Glutamatergic neuron (in vitro differentiated cells): Measurements from ENCODE around the gene ARHGEF26. TPM values are rescaled to one million over a fixed set of nuclear protein-coding genes. Genes with fewer than 3 reads are reported as not detected.

Source experiments
- DNase-seq: peaks from one replicate; pipeline ENCODE4 v3.0.0; 2022
- H3K27ac Mint-ChIP-seq: one replicate; pipeline ENCODE4 v1.8.0; 2020; ENCODE audit warnings: mild to moderate bottlenecking, mixed read lengths, inconsistent platforms; ENCODE audit not compliant: unreplicated experiment
- H3K27me3 Mint-ChIP-seq: one replicate; pipeline ENCODE4 v1.8.0; 2020; ENCODE audit warnings: mild to moderate bottlenecking, moderate library complexity, mixed read lengths, inconsistent platforms; ENCODE audit not compliant: unreplicated experiment
- H3K36me3 Mint-ChIP-seq: one replicate; pipeline ENCODE4 v1.8.0; 2020; ENCODE audit warnings: mild to moderate bottlenecking, mixed read lengths, inconsistent platforms; ENCODE audit not compliant: unreplicated experiment
- H3K4me1 Mint-ChIP-seq: one replicate; pipeline ENCODE4 v1.8.0; 2020; ENCODE audit warnings: mild to moderate bottlenecking, low read depth, mixed read lengths, inconsistent platforms; ENCODE audit not compliant: unreplicated experiment
- H3K4me3 Mint-ChIP-seq: one replicate; pipeline ENCODE4 v1.8.0; 2020; ENCODE audit warnings: mild to moderate bottlenecking, mixed read lengths, inconsistent platforms; ENCODE audit not compliant: unreplicated experiment
- H3K9me3 Mint-ChIP-seq: one replicate; pipeline ENCODE4 v1.8.0; 2020; ENCODE audit warnings: mild to moderate bottlenecking, moderate library complexity, mixed read lengths, inconsistent platforms; ENCODE audit not compliant: unreplicated experiment
- total RNA-seq: library from RNA; stranded (reverse); fragmentation: NEBNext Ultra II Directional; extraction: Animal tissue kit (Norgen Biotek cat#: 25700); gene quantifications from one replicate; pipeline ENCODE4 v1.2.1, GENCODE V29; 2021; ENCODE audit not compliant: unreplicated experiment
- TF ChIP-seq, protein P1 (sequence below): fragments of 200-600 bp; sonication (generic); IDR thresholded peaks from one replicate; pipeline ENCODE4 v1.5.0; 2021; ENCODE audit not compliant: partially characterized antibody, unreplicated experiment

ARHGEF26 gene
- total RNA-seq, 1 donor from 2014 or later = 4.4 TPM

- H3K4me3 Mint-ChIP-seq = no peak overlapping the region
- DNase-seq = no peak
- H3K27me3 Mint-ChIP-seq = no peaks in the 10 kb centered on the region
- H3K27ac Mint-ChIP-seq = no peak overlapping the region
- TF ChIP-seq, protein P1, sequence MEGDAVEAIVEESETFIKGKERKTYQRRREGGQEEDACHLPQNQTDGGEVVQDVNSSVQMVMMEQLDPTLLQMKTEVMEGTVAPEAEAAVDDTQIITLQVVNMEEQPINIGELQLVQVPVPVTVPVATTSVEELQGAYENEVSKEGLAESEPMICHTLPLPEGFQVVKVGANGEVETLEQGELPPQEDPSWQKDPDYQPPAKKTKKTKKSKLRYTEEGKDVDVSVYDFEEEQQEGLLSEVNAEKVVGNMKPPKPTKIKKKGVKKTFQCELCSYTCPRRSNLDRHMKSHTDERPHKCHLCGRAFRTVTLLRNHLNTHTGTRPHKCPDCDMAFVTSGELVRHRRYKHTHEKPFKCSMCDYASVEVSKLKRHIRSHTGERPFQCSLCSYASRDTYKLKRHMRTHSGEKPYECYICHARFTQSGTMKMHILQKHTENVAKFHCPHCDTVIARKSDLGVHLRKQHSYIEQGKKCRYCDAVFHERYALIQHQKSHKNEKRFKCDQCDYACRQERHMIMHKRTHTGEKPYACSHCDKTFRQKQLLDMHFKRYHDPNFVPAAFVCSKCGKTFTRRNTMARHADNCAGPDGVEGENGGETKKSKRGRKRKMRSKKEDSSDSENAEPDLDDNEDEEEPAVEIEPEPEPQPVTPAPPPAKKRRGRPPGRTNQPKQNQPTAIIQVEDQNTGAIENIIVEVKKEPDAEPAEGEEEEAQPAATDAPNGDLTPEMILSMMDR = no peak
- no peaks in the 10 kb centered on the region for H3K36me3 Mint-ChIP-seq
- no peaks in the 10 kb centered on the region for H3K4me1 Mint-ChIP-seq
- peaks cover 2% of the 10 kb centered on the region for H3K9me3 Mint-ChIP-seq
Measured at GRCh38 chr3:154095832-154096421, 25.3 kb upstream of the ARHGEF26 start.

GRCh38 chr3:154098376-154098775 is 22.8 kb upstream of the ARHGEF26 start:
- Mint-ChIP-seq H3K36me3 (no peaks in the 10 kb centered on the region), H3K9me3 (peaks cover 2% of the 10 kb centered on the region), H3K4me3 (no peak overlapping the region), H3K27ac (no peak overlapping the region), H3K4me1 (peaks cover 7% of the 10 kb centered on the region), H3K27me3 (no peaks in the 10 kb centered on the region)
- TF ChIP-seq, protein P1 = no peak
- no peak for DNase-seq

- H3K9me3 Mint-ChIP-seq = peaks cover 2% of the 10 kb centered on the region
- no peaks in the 10 kb centered on the region for H3K36me3 Mint-ChIP-seq
- no peaks in the 10 kb centered on the region for H3K27me3 Mint-ChIP-seq
- DNase-seq = no peak
- H3K4me3 Mint-ChIP-seq = no peak overlapping the region
- TF ChIP-seq, protein P1 = no peak
- H3K27ac Mint-ChIP-seq = no peak overlapping the region
- H3K4me1 Mint-ChIP-seq = peaks cover 7% of the 10 kb centered on the region
Measured at GRCh38 chr3:154100556-154100955, 20.6 kb upstream of the ARHGEF26 start.

- peaks cover 7% of the 10 kb centered on the region for H3K4me1 Mint-ChIP-seq
- peaks cover 2% of the 10 kb centered on the region for H3K9me3 Mint-ChIP-seq
- H3K27me3 Mint-ChIP-seq = no peaks in the 10 kb centered on the region
- DNase-seq = no peak
- TF ChIP-seq, protein P1 = no peak
- no peak overlapping the region for H3K4me3 Mint-ChIP-seq
- no peak overlapping the region for H3K27ac Mint-ChIP-seq
- H3K36me3 Mint-ChIP-seq = no peaks in the 10 kb centered on the region
Measured at GRCh38 chr3:154101250-154101649, 19.9 kb upstream of the ARHGEF26 start.

- TF ChIP-seq, protein P1 = no peak
- no peak for DNase-seq
- Mint-ChIP-seq H3K27ac (no peak overlapping the region), H3K9me3 (no peaks in the 10 kb centered on the region), H3K36me3 (no peaks in the 10 kb centered on the region), H3K4me1 (peaks cover 7% of the 10 kb centered on the region), H3K4me3 (no peak overlapping the region), H3K27me3 (no peaks in the 10 kb centered on the region)
Measured at GRCh38 chr3:154102225-154102624, 19.0 kb upstream of the ARHGEF26 start.
